Measurements from ENCODE around the gene INPP5D.

- TF ChIP-seq POLR2A (IDR thresholded peaks at IDR 0.05; ENCODE audit: low read length) (no peak), CTCF (IDR thresholded peaks at IDR 0.05) (no peak), EHMT2 (IDR thresholded peaks at IDR 0.05; ENCODE audit: low read depth) (no peak), EP300 (IDR thresholded peaks at IDR 0.05) (no peak), USF2 (IDR thresholded peaks at IDR 0.05) (no peak), NFE2L2 (conservative IDR thresholded peaks at IDR 0.05; ENCODE audit: low read length) (no peak), JUNB (IDR thresholded peaks at IDR 0.05) (no peak), HOXA7 (CRISPR knock-in tag; IDR thresholded peaks at IDR 0.05) (no peak), MAX (IDR thresholded peaks at IDR 0.05) (no peak), ESRRA (IDR thresholded peaks at IDR 0.05; ENCODE audit: borderline replicate concordance, low read length) (no peak), RCOR1 (IDR thresholded peaks at IDR 0.05; ENCODE audit: low read depth, low read length) (no peak)
Observed at GRCh38 chr2:233129351-233129978, 69.3 kb downstream of the INPP5D start.

All from A549 (cell line).